ENCODE data around the gene RFTN1. TPM values are rescaled to one million over a fixed set of nuclear protein-coding genes. Genes with fewer than 3 reads are reported as not detected.

The RFTN1 gene
- total RNA-seq, 1 experiment from 2014 or later: 0.90 TPM

- DNase-seq: no peak
- Histone ChIP-seq H3K27me3 (ENCODE audit: control insufficient read depth, insufficient read depth, low read length) (no peaks in the 10 kb centered on the region), H3K4me3 (ENCODE audit: insufficient read depth, low read depth, low read length) (no peak overlapping the region), H3K36me3 (replicated peaks; ENCODE audit: control insufficient read depth, insufficient read depth, low read length) (no peaks in the 10 kb centered on the region)
These were observed 72.1 kb downstream of the RFTN1 start for GRCh38 chr3:16441371-16441875.

- no peak for DNase-seq
- Histone ChIP-seq H3K4me3 (ENCODE audit: insufficient read depth, low read depth, low read length) (no peak overlapping the region), H3K36me3 (replicated peaks; ENCODE audit: control insufficient read depth, insufficient read depth, low read length) (no peaks in the 10 kb centered on the region), H3K27me3 (ENCODE audit: control insufficient read depth, insufficient read depth, low read length) (no peaks in the 10 kb centered on the region)
These were observed 73.4 kb downstream of the RFTN1 start for GRCh38 chr3:16439848-16440708.

GRCh38 chr3:16439163-16439847 is 74.2 kb downstream of the RFTN1 start:
- Histone ChIP-seq H3K36me3 (replicated peaks; ENCODE audit: control insufficient read depth, insufficient read depth, low read length) (no peaks in the 10 kb centered on the region), H3K27me3 (ENCODE audit: control insufficient read depth, insufficient read depth, low read length) (no peaks in the 10 kb centered on the region), H3K4me3 (ENCODE audit: insufficient read depth, low read depth, low read length) (no peak overlapping the region)
- no peak for DNase-seq

DNA sequence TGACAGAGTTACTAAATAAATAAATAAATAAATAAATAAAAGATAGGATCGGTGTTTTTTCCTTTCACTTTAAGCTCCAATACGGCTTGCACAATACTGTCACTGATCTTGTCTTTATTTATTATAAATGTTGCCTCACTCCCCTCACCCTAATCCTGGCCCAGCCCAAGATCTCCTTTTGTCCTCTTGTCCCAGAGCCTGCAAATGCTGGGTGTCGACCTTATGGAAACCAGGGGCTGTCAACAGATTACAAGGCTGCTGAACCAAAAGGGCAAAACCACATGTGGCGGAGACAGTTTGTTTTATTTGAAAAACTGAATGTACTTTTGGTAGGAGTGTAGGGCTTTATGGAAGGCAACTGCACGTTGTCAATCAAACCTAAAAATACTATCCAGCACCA is 75.9 kb downstream of the RFTN1 start:
- Histone ChIP-seq H3K27me3 (ENCODE audit: control insufficient read depth, insufficient read depth, low read length) (no peaks in the 10 kb centered on the region), H3K4me3 (ENCODE audit: insufficient read depth, low read depth, low read length) (no peak overlapping the region)
- DNase-seq: no peak

GRCh38 chr3:16433701-16434151 is 79.8 kb downstream of the RFTN1 start:
- peak; percentile 22 for DNase-seq
- Histone ChIP-seq H3K27me3 (ENCODE audit: control insufficient read depth, insufficient read depth, low read length) (no peaks in the 10 kb centered on the region), H3K4me3 (ENCODE audit: insufficient read depth, low read depth, low read length) (no peak overlapping the region), H3K36me3 (replicated peaks; ENCODE audit: control insufficient read depth, insufficient read depth, low read length) (no peaks in the 10 kb centered on the region)

More for the DNA sequence above, 75.9 kb downstream of the RFTN1 start:
- H3K36me3 ChIP-seq (replicated peaks; ENCODE audit: control insufficient read depth, insufficient read depth, low read length): no peaks in the 10 kb centered on the region

DNA sequence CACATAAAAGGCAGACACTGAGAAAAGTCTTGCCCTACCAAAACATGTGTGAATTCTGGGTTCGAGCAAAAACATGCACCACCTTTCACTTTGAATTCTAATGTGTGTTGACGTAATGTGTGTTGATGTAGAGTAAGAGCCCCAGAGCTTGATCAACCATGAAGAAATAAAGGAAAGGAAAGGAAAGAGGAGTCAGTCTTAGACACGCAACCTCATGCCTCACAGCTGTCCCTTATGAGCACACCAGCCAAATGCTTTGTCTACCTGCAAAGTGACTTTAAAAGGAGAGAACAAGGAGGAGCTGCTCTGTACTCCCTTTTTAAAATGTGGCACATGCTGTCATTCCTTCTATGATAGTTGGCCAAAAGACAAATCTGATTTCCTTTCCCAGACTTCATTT is 80.8 kb downstream of the RFTN1 start:
- DNase-seq: no peak
- Histone ChIP-seq H3K27me3 (ENCODE audit: control insufficient read depth, insufficient read depth, low read length) (no peaks in the 10 kb centered on the region), H3K4me3 (ENCODE audit: insufficient read depth, low read depth, low read length) (no peak overlapping the region), H3K36me3 (replicated peaks; ENCODE audit: control insufficient read depth, insufficient read depth, low read length) (no peaks in the 10 kb centered on the region)

DNA sequence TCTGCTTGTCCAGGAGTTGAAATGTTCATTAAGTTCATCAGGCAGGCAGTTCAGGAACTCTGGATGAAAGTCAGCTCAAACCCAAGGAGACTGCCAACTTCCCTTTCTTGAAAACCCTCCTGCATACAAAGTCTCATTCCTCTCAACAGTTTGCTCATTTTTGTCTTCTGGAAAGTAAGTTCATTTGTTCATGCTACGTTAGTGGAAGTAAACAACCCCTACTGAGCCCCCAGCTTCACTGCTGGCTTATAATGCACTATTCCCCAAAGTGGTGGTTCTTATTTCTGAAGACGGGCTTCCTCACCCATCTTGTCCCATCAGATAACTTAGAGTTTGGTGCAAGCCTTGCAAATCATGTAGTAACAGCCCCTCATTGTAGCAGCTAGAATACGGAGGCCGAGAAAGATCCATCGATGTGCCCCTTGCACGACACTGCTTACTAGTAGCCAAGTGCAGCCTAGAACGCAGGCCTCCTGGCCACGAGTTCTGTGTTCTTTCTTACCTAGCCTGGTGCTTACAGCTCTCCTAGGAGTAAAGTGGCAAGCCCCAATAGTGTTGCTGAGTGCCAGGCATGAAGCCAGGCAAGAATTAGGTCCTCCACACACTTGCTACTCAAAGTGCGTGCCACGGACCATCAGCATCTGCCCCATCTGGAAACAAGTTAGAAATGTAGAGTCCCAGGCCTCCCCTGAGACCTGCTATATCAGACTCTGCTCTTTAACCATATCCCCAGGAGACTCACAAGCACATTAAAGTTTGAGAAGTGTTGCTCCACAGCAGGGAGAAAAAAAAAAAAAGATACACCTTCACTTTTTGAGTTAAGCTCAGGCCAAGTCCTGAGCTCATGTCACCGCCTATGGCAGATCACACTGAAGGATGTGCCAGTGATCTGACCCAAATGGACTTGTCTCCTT is 82.5 kb downstream of the RFTN1 start:
- Histone ChIP-seq H3K36me3 (replicated peaks; ENCODE audit: control insufficient read depth, insufficient read depth, low read length) (no peaks in the 10 kb centered on the region), H3K27me3 (ENCODE audit: control insufficient read depth, insufficient read depth, low read length) (no peaks in the 10 kb centered on the region), H3K4me3 (ENCODE audit: insufficient read depth, low read depth, low read length) (no peak overlapping the region)
- no peak for DNase-seq

GRCh38 chr3:16429086-16429485 is 84.4 kb downstream of the RFTN1 start:
- no peak overlapping the region for H3K4me3 ChIP-seq (ENCODE audit: insufficient read depth, low read depth, low read length)
- H3K27me3 ChIP-seq (ENCODE audit: control insufficient read depth, insufficient read depth, low read length): no peaks in the 10 kb centered on the region
- DNase-seq: no peak
- no peaks in the 10 kb centered on the region for H3K36me3 ChIP-seq (replicated peaks; ENCODE audit: control insufficient read depth, insufficient read depth, low read length)

GRCh38 chr3:16428612-16429011 is 84.9 kb downstream of the RFTN1 start:
- DNase-seq: no peak
- Histone ChIP-seq H3K4me3 (ENCODE audit: insufficient read depth, low read depth, low read length) (no peak overlapping the region), H3K27me3 (ENCODE audit: control insufficient read depth, insufficient read depth, low read length) (no peaks in the 10 kb centered on the region), H3K36me3 (replicated peaks; ENCODE audit: control insufficient read depth, insufficient read depth, low read length) (no peaks in the 10 kb centered on the region)

- Histone ChIP-seq H3K36me3 (replicated peaks; ENCODE audit: control insufficient read depth, insufficient read depth, low read length) (no peaks in the 10 kb centered on the region), H3K4me3 (ENCODE audit: insufficient read depth, low read depth, low read length) (no peak overlapping the region), H3K27me3 (ENCODE audit: control insufficient read depth, insufficient read depth, low read length) (no peaks in the 10 kb centered on the region)
- DNase-seq: no peak
These were observed 86.2 kb downstream of the RFTN1 start for GRCh38 chr3:16427103-16427965.

- no peak for DNase-seq
- no peaks in the 10 kb centered on the region for H3K36me3 ChIP-seq (replicated peaks; ENCODE audit: control insufficient read depth, insufficient read depth, low read length)
- no peaks in the 10 kb centered on the region for H3K27me3 ChIP-seq (ENCODE audit: control insufficient read depth, insufficient read depth, low read length)
- H3K4me3 ChIP-seq (ENCODE audit: insufficient read depth, low read depth, low read length): no peak overlapping the region
These were observed 86.8 kb downstream of the RFTN1 start for GRCh38 chr3:16426665-16427064.

- Histone ChIP-seq H3K27me3 (ENCODE audit: control insufficient read depth, insufficient read depth, low read length) (no peaks in the 10 kb centered on the region), H3K36me3 (replicated peaks; ENCODE audit: control insufficient read depth, insufficient read depth, low read length) (no peaks in the 10 kb centered on the region), H3K4me3 (ENCODE audit: insufficient read depth, low read depth, low read length) (no peak overlapping the region)
- no peak for DNase-seq
These were observed 87.5 kb downstream of the RFTN1 start for GRCh38 chr3:16426029-16426400.

- no peak for DNase-seq
- Histone ChIP-seq H3K27me3 (ENCODE audit: control insufficient read depth, insufficient read depth, low read length) (no peaks in the 10 kb centered on the region), H3K36me3 (replicated peaks; ENCODE audit: control insufficient read depth, insufficient read depth, low read length) (no peaks in the 10 kb centered on the region), H3K4me3 (ENCODE audit: insufficient read depth, low read depth, low read length) (no peak overlapping the region)
These were observed 88.0 kb downstream of the RFTN1 start for GRCh38 chr3:16425398-16426028.
